HG03378 (cell line): ENCODE measurements around the gene LTBP1.
"Not testable (repeated sequence)": the region's sequence is repeated elsewhere in the genome, so short reads cannot be mapped to it uniquely, and the experiment has no call there.

Source experiments
- ATAC-seq: cut with Tn5 transposase; IDR thresholded peaks from one replicate; pipeline ENCODE4 v1.9.1; 2021; ENCODE audit warnings: mild to moderate bottlenecking, moderate library complexity; ENCODE audit not compliant: unreplicated experiment

Gene LTBP1

GRCh38 chr2:33441235-33441810 lies 494.6 kb downstream of the LTBP1 start:
- ATAC-seq = peak; percentile 81

GRCh38 chr2:33442052-33442451 lies 495.3 kb downstream of the LTBP1 start:
- ATAC-seq = not testable (repeated sequence)

GRCh38 chr2:33442528-33443079 lies 495.9 kb downstream of the LTBP1 start:
- no peak for ATAC-seq

- no peak for ATAC-seq
Observed at GRCh38 chr2:33443274-33443829, 496.6 kb downstream of the LTBP1 start.

GRCh38 chr2:33444967-33445366 lies 498.2 kb downstream of the LTBP1 start:
- ATAC-seq = no peak

- ATAC-seq = no peak
Observed at GRCh38 chr2:33448220-33448899, 501.6 kb downstream of the LTBP1 start.
